ENCODE measurements around the gene TTYH2. TPM values are rescaled to one million over a fixed set of nuclear protein-coding genes. Genes with fewer than 3 reads are reported as not detected.

TTYH2 gene
- total RNA-seq, 1 donor from 2014 or later: 3.4 TPM

GRCh38 chr17:74295625-74296547 lies 82.5 kb downstream of the TTYH2 start:
- no peaks in the 10 kb centered on the region for H3K36me3 ChIP-seq
- no peaks in the 10 kb centered on the region for H3K27me3 ChIP-seq
- TF ChIP-seq POLR2A (IDR thresholded peaks at IDR 0.05) (no peak), POLR2AphosphoS5 (IDR thresholded peaks at IDR 0.05; ENCODE audit: insufficient read depth in 1 of 2, low read depth in 1 of 2) (no peak), CTCF (IDR thresholded peaks at IDR 0.05) (no peak)
- no peak overlapping the region for H3K27ac ChIP-seq
- H3K4me1 ChIP-seq: no peaks in the 10 kb centered on the region
- H3K9me3 ChIP-seq: no peaks in the 10 kb centered on the region
- intact Hi-C loops (cut with DNase I): no loop called here
- H3K4me3 ChIP-seq: no peak overlapping the region
- no peak for DNase-seq (ENCODE audit: extremely low spot score in 2 of 2)

- intact Hi-C loops (cut with DNase I): no loop called here
- no peaks in the 10 kb centered on the region for H3K36me3 ChIP-seq
- H3K27me3 ChIP-seq: no peaks in the 10 kb centered on the region
- DNase-seq (ENCODE audit: extremely low spot score in 2 of 2): no peak
- H3K9me3 ChIP-seq: no peaks in the 10 kb centered on the region
- no peaks in the 10 kb centered on the region for H3K4me1 ChIP-seq
- no peak overlapping the region for H3K27ac ChIP-seq
- no peak overlapping the region for H3K4me3 ChIP-seq
- TF ChIP-seq POLR2AphosphoS5 (IDR thresholded peaks at IDR 0.05; ENCODE audit: insufficient read depth in 1 of 2, low read depth in 1 of 2): no peak
- peak; percentile 10 to 49 (median 17) for TF ChIP-seq CTCF (IDR thresholded peaks at IDR 0.05)
These were observed 83.2 kb downstream of the TTYH2 start for GRCh38 chr17:74296548-74296936.

GRCh38 chr17:74297941-74298340 lies 84.6 kb downstream of the TTYH2 start:
- H3K4me3 ChIP-seq: no peak overlapping the region
- H3K27me3 ChIP-seq: no peaks in the 10 kb centered on the region
- H3K36me3 ChIP-seq: no peaks in the 10 kb centered on the region
- no peaks in the 10 kb centered on the region for H3K9me3 ChIP-seq
- DNase-seq (ENCODE audit: extremely low spot score in 2 of 2): no peak
- TF ChIP-seq POLR2A (IDR thresholded peaks at IDR 0.05) (no peak), POLR2AphosphoS5 (IDR thresholded peaks at IDR 0.05; ENCODE audit: insufficient read depth in 1 of 2, low read depth in 1 of 2) (no peak), CTCF (IDR thresholded peaks at IDR 0.05) (no peak)
- H3K27ac ChIP-seq: no peak overlapping the region
- no peaks in the 10 kb centered on the region for H3K4me1 ChIP-seq
- intact Hi-C loops (cut with DNase I): no loop called here

GRCh38 chr17:74298778-74299177 lies 85.4 kb downstream of the TTYH2 start:
- TF ChIP-seq CTCF (IDR thresholded peaks at IDR 0.05): no peak
- no peak for TF ChIP-seq POLR2AphosphoS5 (IDR thresholded peaks at IDR 0.05; ENCODE audit: insufficient read depth in 1 of 2, low read depth in 1 of 2)
- no peak for TF ChIP-seq POLR2A (IDR thresholded peaks at IDR 0.05)
- no peak for DNase-seq (ENCODE audit: extremely low spot score in 2 of 2)

More at GRCh38 chr17:74298778-74299177, 85.4 kb downstream of the TTYH2 start:
- no peak overlapping the region for H3K4me3 ChIP-seq
- intact Hi-C loops (cut with DNase I): no loop called here
- H3K27ac ChIP-seq: no peak overlapping the region
- no peaks in the 10 kb centered on the region for H3K4me1 ChIP-seq
- H3K36me3 ChIP-seq: no peaks in the 10 kb centered on the region
- no peaks in the 10 kb centered on the region for H3K9me3 ChIP-seq
- H3K27me3 ChIP-seq: no peaks in the 10 kb centered on the region

Measured in vagina (tissue), 2 donors.